AG04450 (cell line): ENCODE results near the gene IL27RA. TPM values are rescaled to one million over a fixed set of nuclear protein-coding genes. Genes with fewer than 3 reads are reported as not detected.

Source experiments
- CTCF ChIA-PET: fragments of 300-600, 350-600 bp; formaldehyde crosslinking; extraction: SDS; loops from one replicate; lab custom pipeline; 2022; ENCODE audit warnings: antibody characterized with exemption, inconsistent platforms; lab: Charles Lee
- POLR2A ChIA-PET: fragments of 350-600 bp; formaldehyde crosslinking; extraction: SDS; loops from one replicate; lab custom pipeline; 2021; ENCODE audit warnings: antibody characterized with exemption, inconsistent platforms; lab: Yijun Ruan, JAX
- DNase-seq: peaks from one replicate; pipeline ENCODE4 v3.0.0-alpha.2; 2011; ENCODE audit warnings: low read depth, low spot score
- H3K27ac ChIP-seq: one replicate; pipeline ENCODE4 v1.5.1; 2012; ENCODE audit warnings: low read depth, low read length, control low read depth
- H3K27me3 ChIP-seq: one replicate; pipeline ENCODE4 v1.6.0; 2012; ENCODE audit warnings: low read length; ENCODE audit not compliant: control insufficient read depth, insufficient read depth
- H3K4me3 ChIP-seq: 2 replicates; pipeline ENCODE4 v1.5.1; 2011; ENCODE audit warnings: mild to moderate bottlenecking, low read depth, low read length, control low read depth
- H3K9me3 ChIP-seq: 2 replicates; pipeline ENCODE4 v1.5.1; 2012; ENCODE audit warnings: low read length; ENCODE audit not compliant: control insufficient read depth, insufficient read depth
- polyA plus RNA-seq: library from polyadenylated mRNA; depleted of rRNA; stranded (reverse); fragments of >200 nt; gene quantifications from 2 replicates; pipeline ENCODE4 v1.2.3, GENCODE V29; 2011
- TF ChIP-seq, protein P1 (sequence below): IDR thresholded peaks from 2 replicates; pipeline ENCODE4 v1.5.1; 2011; ENCODE audit warnings: low read depth, low read length, control low read depth, inconsistent platforms

The IL27RA gene
- polyA plus RNA-seq, 1 experiment: 4.5 TPM

GRCh38 chr19:14059652-14060155, 28.1 kb downstream of the IL27RA start:
- no peak overlapping the region for H3K4me3 ChIP-seq
- TF ChIP-seq, protein P1, sequence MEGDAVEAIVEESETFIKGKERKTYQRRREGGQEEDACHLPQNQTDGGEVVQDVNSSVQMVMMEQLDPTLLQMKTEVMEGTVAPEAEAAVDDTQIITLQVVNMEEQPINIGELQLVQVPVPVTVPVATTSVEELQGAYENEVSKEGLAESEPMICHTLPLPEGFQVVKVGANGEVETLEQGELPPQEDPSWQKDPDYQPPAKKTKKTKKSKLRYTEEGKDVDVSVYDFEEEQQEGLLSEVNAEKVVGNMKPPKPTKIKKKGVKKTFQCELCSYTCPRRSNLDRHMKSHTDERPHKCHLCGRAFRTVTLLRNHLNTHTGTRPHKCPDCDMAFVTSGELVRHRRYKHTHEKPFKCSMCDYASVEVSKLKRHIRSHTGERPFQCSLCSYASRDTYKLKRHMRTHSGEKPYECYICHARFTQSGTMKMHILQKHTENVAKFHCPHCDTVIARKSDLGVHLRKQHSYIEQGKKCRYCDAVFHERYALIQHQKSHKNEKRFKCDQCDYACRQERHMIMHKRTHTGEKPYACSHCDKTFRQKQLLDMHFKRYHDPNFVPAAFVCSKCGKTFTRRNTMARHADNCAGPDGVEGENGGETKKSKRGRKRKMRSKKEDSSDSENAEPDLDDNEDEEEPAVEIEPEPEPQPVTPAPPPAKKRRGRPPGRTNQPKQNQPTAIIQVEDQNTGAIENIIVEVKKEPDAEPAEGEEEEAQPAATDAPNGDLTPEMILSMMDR: no peak
- no peak overlapping the region for H3K27ac ChIP-seq
- ChIA-PET CTCF (interaction anchor here (0.6 to 4.2 kb wide), 12 partner anchors 9 to 179 kb away, joined by 3 to 68 read pairs (median 6); partner anchors contain the start of genes ASF1B, MISP3 and RLN3), POLR2A (no interaction called here)
- peaks cover 14% of the 10 kb centered on the region for H3K27me3 ChIP-seq
- H3K9me3 ChIP-seq: no peaks in the 10 kb centered on the region
- DNase-seq: no peak

DNA sequence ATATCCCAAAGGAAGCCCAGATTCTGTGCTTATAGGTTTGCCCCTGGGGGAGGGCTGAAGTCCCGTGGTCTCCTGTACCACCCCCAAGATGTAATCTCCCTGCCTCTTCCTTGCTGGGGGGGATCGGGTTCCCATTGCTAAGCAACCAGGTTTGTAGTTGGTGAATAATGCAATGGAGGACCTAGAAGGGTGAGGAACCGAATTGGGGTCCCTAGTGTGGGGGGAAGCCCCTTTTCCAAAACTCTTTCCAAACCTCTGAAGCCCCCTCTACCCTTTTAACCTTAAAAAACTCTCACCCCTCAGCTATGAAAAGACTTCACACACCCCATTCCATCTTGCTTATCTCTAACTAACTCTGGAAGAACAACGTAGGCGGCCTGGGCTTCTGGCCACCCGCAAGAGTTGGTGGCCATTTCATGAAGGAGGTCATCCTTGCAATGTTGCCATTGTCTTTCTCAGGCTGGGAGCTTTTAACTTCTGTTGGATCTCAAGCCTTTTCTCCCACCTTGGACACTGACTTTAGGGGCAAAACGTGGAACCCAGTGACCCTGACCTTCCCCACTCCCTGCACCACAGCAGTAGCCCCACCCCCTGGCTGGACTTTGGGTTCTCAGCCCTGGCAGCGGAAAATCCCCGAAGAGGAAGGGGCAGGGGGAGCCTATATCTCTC, 29.7 kb downstream of the IL27RA start:
- no peak for DNase-seq
- CTCF ChIA-PET: interaction anchor here (1.6 to 4.2 kb wide), 2 partner anchors 8 to 10 kb away, joined by 4 to 68 read pairs; partner anchors contain the start of gene MISP3
- TF ChIP-seq, protein P1: no peak
- POLR2A ChIA-PET: interaction anchor here (0.5 kb wide), 1 partner anchor 35 kb away, joined by 5 read pairs; no protein-coding TSS in a partner anchor
- no peak overlapping the region for H3K27ac ChIP-seq
- peaks cover 14% of the 10 kb centered on the region for H3K27me3 ChIP-seq
- no peaks in the 10 kb centered on the region for H3K9me3 ChIP-seq
- H3K4me3 ChIP-seq: no peak overlapping the region

- no peak for DNase-seq
- POLR2A ChIA-PET: interaction anchor here (0.6 kb wide), 1 partner anchor 17 kb away, joined by 4 read pairs; no protein-coding TSS in a partner anchor
These were observed 30.4 kb downstream of the IL27RA start, which contains the start of gene PALM3 for GRCh38 chr19:14061751-14062557. Gene PALM3, minus strand, starts transcription at chr19:14062076. Its CDS starts 96 bp downstream, at chr19:14061980.

DNA sequence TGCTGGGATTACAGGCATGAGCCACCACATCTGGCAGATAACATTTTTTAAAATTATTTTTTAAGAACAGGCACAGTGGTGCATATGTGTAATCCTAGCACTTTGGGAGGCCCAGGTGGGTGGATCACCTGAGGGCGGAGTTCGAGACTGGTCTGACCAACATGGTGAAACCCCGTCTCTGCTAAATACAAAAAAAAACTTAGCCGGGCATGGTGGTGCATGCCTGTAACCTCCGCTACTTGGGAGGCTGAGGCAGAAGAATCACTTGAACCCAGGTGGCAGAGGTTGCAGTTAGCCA, 30.9 kb downstream of the IL27RA start:
- TF ChIP-seq, protein P1: no peak
- Histone ChIP-seq H3K4me3 (no peak overlapping the region), H3K27me3 (peaks cover 14% of the 10 kb centered on the region), H3K9me3 (no peaks in the 10 kb centered on the region), H3K27ac (no peak overlapping the region)
- CTCF ChIA-PET: interaction anchor here (1.6 to 4.2 kb wide), 2 partner anchors 9 to 10 kb away, joined by 4 to 68 read pairs; partner anchors contain the start of gene MISP3
- DNase-seq: no peak
- POLR2A ChIA-PET: no interaction called here

More at GRCh38 chr19:14061751-14062557, 30.4 kb downstream of the IL27RA start, which contains the start of gene PALM3:
- Histone ChIP-seq H3K27ac (no peak within 1 kb of the TSS), H3K4me3 (no peak within 1 kb of the TSS), H3K27me3 (peaks cover 14% of the 10 kb centered on the region), H3K9me3 (no peaks in the 10 kb centered on the region)
- TF ChIP-seq, protein P1: no peak
- CTCF ChIA-PET: interaction anchor here (1.6 to 4.2 kb wide), 2 partner anchors 9 kb away, joined by 4 to 68 read pairs; partner anchors contain the start of gene MISP3
